ENCODE data around the gene MED19.

The MED19 gene

DNA sequence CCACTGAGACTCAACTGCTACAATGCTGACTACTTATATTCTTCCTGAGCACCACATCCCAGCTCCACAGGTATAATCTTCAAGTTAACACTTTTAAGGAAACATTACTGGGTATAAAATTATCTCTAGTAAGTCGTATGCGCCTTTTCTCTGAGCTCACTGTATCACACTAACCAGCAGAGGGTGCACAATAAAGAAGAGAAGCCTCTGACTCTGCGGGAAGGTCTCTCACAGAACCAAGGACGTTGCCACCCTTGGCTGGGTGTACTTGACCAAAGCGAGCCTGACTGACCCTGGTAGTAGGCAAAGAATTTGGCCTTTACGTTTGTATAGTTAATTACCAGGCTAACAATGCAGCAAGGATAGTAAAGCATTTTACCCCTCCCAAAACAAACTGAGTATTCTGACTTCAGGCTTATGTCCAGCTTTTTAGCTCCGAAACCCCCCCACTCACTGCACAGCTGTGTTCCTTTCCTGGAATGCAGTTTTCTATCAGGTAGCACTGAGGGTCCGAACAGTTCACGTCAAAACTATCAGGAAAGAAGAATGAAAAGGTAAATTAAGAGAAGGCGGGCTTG, 39.8 kb upstream of the MED19 start, which contains the start of gene BTBD18 (continued):
- TF ChIP-seq PPARA (CRISPR knock-in tag; IDR thresholded peaks at IDR 0.05; ENCODE audit: borderline replicate concordance) = no peak

DNA sequence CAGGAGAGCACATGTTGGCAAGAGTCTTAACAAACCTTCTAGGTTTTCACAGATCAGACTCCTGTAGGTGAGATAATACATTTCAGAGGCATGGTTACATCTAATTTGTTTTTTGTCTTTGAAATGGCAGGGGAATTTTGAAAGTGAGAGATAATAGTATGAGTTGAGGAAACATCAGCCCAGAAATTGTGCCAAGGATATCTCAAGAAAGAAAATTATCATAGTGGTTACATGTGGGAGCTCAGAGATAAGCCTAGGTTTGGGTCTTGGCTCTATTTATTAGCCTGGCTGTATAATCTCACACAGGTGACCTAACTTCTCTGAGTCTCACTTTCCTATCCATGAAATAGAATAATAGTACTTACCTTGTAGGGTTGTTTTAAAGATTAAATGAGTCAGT, 39.2 kb upstream of the MED19 start:
- TF ChIP-seq RARB (CRISPR knock-in tag; IDR thresholded peaks at IDR 0.05) (no peak), GLIS3 (CRISPR knock-in tag; IDR thresholded peaks at IDR 0.05) (no peak), CSDC2 (CRISPR knock-in tag; IDR thresholded peaks at IDR 0.05) (no peak), ESRRG (CRISPR knock-in tag; IDR thresholded peaks at IDR 0.05) (no peak), ZNF8 (CRISPR knock-in tag; IDR thresholded peaks at IDR 0.05) (no peak)
- TF ChIP-seq, protein P1, sequence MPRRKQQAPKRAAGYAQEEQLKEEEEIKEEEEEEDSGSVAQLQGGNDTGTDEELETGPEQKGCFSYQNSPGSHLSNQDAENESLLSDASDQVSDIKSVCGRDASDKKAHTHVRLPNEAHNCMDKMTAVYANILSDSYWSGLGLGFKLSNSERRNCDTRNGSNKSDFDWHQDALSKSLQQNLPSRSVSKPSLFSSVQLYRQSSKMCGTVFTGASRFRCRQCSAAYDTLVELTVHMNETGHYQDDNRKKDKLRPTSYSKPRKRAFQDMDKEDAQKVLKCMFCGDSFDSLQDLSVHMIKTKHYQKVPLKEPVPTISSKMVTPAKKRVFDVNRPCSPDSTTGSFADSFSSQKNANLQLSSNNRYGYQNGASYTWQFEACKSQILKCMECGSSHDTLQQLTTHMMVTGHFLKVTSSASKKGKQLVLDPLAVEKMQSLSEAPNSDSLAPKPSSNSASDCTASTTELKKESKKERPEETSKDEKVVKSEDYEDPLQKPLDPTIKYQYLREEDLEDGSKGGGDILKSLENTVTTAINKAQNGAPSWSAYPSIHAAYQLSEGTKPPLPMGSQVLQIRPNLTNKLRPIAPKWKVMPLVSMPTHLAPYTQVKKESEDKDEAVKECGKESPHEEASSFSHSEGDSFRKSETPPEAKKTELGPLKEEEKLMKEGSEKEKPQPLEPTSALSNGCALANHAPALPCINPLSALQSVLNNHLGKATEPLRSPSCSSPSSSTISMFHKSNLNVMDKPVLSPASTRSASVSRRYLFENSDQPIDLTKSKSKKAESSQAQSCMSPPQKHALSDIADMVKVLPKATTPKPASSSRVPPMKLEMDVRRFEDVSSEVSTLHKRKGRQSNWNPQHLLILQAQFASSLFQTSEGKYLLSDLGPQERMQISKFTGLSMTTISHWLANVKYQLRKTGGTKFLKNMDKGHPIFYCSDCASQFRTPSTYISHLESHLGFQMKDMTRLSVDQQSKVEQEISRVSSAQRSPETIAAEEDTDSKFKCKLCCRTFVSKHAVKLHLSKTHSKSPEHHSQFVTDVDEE (CRISPR knock-in tag; IDR thresholded peaks at IDR 0.05) = no peak
- TF ChIP-seq, protein P2, sequence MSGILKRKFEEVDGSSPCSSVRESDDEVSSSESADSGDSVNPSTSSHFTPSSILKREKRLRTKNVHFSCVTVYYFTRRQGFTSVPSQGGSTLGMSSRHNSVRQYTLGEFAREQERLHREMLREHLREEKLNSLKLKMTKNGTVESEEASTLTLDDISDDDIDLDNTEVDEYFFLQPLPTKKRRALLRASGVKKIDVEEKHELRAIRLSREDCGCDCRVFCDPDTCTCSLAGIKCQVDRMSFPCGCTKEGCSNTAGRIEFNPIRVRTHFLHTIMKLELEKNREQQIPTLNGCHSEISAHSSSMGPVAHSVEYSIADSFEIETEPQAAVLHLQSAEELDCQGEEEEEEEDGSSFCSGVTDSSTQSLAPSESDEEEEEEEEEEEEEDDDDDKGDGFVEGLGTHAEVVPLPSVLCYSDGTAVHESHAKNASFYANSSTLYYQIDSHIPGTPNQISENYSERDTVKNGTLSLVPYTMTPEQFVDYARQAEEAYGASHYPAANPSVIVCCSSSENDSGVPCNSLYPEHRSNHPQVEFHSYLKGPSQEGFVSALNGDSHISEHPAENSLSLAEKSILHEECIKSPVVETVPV (CRISPR knock-in tag; IDR thresholded peaks at IDR 0.05) = no peak
- TF ChIP-seq, protein P3, sequence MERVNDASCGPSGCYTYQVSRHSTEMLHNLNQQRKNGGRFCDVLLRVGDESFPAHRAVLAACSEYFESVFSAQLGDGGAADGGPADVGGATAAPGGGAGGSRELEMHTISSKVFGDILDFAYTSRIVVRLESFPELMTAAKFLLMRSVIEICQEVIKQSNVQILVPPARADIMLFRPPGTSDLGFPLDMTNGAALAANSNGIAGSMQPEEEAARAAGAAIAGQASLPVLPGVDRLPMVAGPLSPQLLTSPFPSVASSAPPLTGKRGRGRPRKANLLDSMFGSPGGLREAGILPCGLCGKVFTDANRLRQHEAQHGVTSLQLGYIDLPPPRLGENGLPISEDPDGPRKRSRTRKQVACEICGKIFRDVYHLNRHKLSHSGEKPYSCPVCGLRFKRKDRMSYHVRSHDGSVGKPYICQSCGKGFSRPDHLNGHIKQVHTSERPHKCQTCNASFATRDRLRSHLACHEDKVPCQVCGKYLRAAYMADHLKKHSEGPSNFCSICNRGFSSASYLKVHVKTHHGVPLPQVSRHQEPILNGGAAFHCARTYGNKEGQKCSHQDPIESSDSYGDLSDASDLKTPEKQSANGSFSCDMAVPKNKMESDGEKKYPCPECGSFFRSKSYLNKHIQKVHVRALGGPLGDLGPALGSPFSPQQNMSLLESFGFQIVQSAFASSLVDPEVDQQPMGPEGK (CRISPR knock-in tag; IDR thresholded peaks at IDR 0.05; ENCODE audit: borderline replicate concordance) = no peak
- no peak for ATAC-seq

DNA sequence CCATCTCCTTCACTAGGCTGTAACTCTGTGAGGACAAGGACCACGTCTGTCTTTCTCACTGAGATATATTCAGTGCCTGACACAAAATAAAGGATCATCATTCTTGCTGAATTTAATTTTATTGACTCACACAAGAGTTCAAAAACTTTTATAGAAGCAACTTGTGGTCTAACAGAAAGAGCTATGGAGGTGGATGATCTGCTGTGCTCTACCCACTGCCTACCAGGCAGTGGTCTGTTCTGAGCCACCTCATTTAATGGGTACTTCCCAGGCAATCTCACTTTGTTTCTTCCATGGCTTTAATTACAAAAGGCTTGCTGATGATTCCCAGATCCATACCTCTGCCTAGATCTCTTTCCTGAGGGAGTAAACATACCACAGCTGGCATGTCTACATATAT, 34.9 kb upstream of the MED19 start:
- ATAC-seq = no peak
- TF ChIP-seq TCF4 (CRISPR knock-in tag; IDR thresholded peaks at IDR 0.05; ENCODE audit: borderline replicate concordance) (no peak), ZFP3 (CRISPR knock-in tag; IDR thresholded peaks at IDR 0.05) (no peak), SNAI2 (CRISPR knock-in tag; IDR thresholded peaks at IDR 0.05) (no peak), PPARA (CRISPR knock-in tag; IDR thresholded peaks at IDR 0.05; ENCODE audit: borderline replicate concordance) (no peak)
- TF ChIP-seq, protein P3 (CRISPR knock-in tag; IDR thresholded peaks at IDR 0.05; ENCODE audit: borderline replicate concordance) = no peak
- TF ChIP-seq, protein P4, sequence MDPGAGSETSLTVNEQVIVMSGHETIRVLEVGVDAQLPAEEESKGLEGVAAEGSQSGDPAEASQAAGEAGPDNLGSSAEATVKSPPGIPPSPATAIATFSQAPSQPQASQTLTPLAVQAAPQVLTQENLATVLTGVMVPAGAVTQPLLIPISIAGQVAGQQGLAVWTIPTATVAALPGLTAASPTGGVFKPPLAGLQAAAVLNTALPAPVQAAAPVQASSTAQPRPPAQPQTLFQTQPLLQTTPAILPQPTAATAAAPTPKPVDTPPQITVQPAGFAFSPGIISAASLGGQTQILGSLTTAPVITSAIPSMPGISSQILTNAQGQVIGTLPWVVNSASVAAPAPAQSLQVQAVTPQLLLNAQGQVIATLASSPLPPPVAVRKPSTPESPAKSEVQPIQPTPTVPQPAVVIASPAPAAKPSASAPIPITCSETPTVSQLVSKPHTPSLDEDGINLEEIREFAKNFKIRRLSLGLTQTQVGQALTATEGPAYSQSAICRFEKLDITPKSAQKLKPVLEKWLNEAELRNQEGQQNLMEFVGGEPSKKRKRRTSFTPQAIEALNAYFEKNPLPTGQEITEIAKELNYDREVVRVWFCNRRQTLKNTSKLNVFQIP (CRISPR knock-in tag; IDR thresholded peaks at IDR 0.05; ENCODE audit: borderline replicate concordance, low read depth) = no peak

DNA sequence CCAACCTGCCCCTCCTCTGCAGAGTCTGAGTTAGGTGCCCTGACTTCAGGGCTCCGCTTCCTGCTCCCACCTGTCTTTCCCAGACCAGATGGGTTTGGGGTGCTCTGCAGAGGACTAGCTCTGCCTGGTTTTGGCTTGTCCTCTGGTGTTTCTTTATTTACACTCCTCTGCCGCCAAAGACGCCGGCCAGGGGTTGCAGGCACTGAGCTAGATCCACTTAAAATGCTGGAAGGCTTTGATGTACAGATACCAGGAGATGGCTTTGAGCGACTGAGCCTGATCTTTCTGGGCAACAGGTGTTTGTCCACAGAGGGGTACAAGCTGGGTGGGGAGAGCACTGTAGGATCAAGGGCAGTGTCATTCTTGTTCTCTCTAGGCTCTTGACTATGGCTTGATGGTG, 33.2 kb upstream of the MED19 start:
- ATAC-seq = no peak
- TF ChIP-seq, protein P3 (CRISPR knock-in tag; IDR thresholded peaks at IDR 0.05; ENCODE audit: borderline replicate concordance) = no peak
- TF ChIP-seq ARNTL (CRISPR knock-in tag; IDR thresholded peaks at IDR 0.05; ENCODE audit: borderline replicate concordance, low read depth) (no peak), ZNF70 (CRISPR knock-in tag; IDR thresholded peaks at IDR 0.05) (no peak), TOX (CRISPR knock-in tag; IDR thresholded peaks at IDR 0.05; ENCODE audit: borderline replicate concordance) (no peak), ZFP3 (CRISPR knock-in tag; IDR thresholded peaks at IDR 0.05) (no peak)
- TF ChIP-seq, protein P1 (CRISPR knock-in tag; IDR thresholded peaks at IDR 0.05) = no peak
- TF ChIP-seq, protein P2 (CRISPR knock-in tag; IDR thresholded peaks at IDR 0.05) = no peak
- TF ChIP-seq, protein P5, sequence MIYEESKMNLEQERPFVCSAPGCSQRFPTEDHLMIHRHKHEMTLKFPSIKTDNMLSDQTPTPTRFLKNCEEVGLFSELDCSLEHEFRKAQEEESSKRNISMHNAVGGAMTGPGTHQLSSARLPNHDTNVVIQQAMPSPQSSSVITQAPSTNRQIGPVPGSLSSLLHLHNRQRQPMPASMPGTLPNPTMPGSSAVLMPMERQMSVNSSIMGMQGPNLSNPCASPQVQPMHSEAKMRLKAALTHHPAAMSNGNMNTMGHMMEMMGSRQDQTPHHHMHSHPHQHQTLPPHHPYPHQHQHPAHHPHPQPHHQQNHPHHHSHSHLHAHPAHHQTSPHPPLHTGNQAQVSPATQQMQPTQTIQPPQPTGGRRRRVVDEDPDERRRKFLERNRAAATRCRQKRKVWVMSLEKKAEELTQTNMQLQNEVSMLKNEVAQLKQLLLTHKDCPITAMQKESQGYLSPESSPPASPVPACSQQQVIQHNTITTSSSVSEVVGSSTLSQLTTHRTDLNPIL (CRISPR knock-in tag; IDR thresholded peaks at IDR 0.05; ENCODE audit: low read depth) = no peak

All from SK-N-SH treated with all-trans-retinoic acid at 6 μM for 48 hours (cell line).